Tibial artery (tissue), 4 donors: Measurements from ENCODE around the gene DNTTIP2.
"Not testable (repeated sequence)": the region's sequence is repeated elsewhere in the genome, so short reads cannot be mapped to it uniquely, and the experiment has no call there.

Experiments
- DNase-seq, 2 donors: peaks; one replicate each; pipeline ENCODE4 v3.0.0-alpha.2; 2019
- H3K27ac ChIP-seq, 2 donors: fragments of 200-600 bp; sonication (generic) in 1 of 2; 1 replicate in 1 of 2; 2 replicates in 1 of 2; pipeline ENCODE4 v1.5.1; 2018 to 2019; ENCODE audit warnings: mild to moderate bottlenecking in 1 of 2
- H3K27me3 ChIP-seq, 2 donors: fragments of 200-600 bp; sonication (generic) in 1 of 2; one replicate each; pipeline versions ENCODE4 v1.5.1 to v1.6.0; 2016 to 2019
- H3K36me3 ChIP-seq, 3 donors: fragments of 200-600 bp; sonication (generic) in 2 of 3; one replicate each; pipeline ENCODE4 v1.5.1; 2016 to 2019; ENCODE audit warnings: mild to moderate bottlenecking in 2 of 3
- H3K4me1 ChIP-seq, 4 donors: fragments of 200-600 bp; sonication (generic) in 2 of 4; 1 replicate in 3 of 4; 2 replicates in 1 of 4; pipeline ENCODE4 v1.5.1; 2016 to 2019
- H3K4me3 ChIP-seq, 2 donors: fragments of 200-600 bp; sonication (generic) in 1 of 2; 1 replicate in 1 of 2; 2 replicates in 1 of 2; pipeline ENCODE4 v1.5.1; 2018 to 2019; ENCODE audit warnings: mild to moderate bottlenecking in 2 of 2
- H3K9me3 ChIP-seq, 3 donors: fragments of 200-600 bp; sonication (generic) in 1 of 3; one replicate each; pipeline ENCODE4 v1.5.1; 2016 to 2019
- intact Hi-C: fragments of 100-400 bp; cut with DNase I; formaldehyde crosslinking; loops from one replicate; pipeline ENCODE4 v1.15.0; 2023; ENCODE audit warnings: low total_unique reads
- TF ChIP-seq, protein P1 (sequence below), 2 experiments: fragments of 200-600 bp in 1 of 2; fragments of 450-650 bp in 1 of 2; IDR thresholded peaks; one replicate each; pipeline ENCODE4 v1.5.1; 2017 to 2019; ENCODE audit warnings: antibody characterized with exemption in 2 of 2, mild to moderate bottlenecking in 1 of 2, moderate library complexity in 1 of 2

Gene DNTTIP2

DNA sequence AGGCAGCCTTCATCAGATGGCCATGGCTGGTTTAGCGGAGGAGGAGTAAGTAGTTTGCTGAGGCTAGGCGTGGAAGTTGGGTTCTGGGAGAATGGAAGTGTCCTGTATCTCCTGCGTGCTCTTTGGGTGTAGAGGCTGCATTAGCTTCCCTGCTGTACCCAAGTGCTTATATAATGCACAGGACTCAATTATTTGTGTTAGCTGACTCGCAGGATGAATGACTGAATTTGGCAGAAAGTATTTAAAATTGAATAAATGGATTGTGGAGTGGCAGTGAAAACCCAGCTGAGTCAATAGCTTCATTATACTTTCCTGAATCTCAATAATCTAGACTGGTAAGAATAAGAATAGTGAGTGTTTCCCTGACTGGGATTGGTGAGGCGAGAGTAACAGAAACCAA is 13.8 kb downstream of the DNTTIP2 start:
- no peaks in the 10 kb centered on the region for H3K4me1 ChIP-seq
- TF ChIP-seq, protein P1, sequence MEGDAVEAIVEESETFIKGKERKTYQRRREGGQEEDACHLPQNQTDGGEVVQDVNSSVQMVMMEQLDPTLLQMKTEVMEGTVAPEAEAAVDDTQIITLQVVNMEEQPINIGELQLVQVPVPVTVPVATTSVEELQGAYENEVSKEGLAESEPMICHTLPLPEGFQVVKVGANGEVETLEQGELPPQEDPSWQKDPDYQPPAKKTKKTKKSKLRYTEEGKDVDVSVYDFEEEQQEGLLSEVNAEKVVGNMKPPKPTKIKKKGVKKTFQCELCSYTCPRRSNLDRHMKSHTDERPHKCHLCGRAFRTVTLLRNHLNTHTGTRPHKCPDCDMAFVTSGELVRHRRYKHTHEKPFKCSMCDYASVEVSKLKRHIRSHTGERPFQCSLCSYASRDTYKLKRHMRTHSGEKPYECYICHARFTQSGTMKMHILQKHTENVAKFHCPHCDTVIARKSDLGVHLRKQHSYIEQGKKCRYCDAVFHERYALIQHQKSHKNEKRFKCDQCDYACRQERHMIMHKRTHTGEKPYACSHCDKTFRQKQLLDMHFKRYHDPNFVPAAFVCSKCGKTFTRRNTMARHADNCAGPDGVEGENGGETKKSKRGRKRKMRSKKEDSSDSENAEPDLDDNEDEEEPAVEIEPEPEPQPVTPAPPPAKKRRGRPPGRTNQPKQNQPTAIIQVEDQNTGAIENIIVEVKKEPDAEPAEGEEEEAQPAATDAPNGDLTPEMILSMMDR (IDR thresholded peaks at IDR 0.05) = no peak
- peaks cover 20 to 32% (median 22%) of the 10 kb centered on the region in 3 donors for H3K36me3 ChIP-seq
- no peak overlapping the region for H3K27ac ChIP-seq
- H3K27me3 ChIP-seq = no peaks in the 10 kb centered on the region
- no peaks in the 10 kb centered on the region for H3K9me3 ChIP-seq
- H3K4me3 ChIP-seq = no peak overlapping the region
- DNase-seq = no peak
- intact Hi-C loops = no loop called here

DNA sequence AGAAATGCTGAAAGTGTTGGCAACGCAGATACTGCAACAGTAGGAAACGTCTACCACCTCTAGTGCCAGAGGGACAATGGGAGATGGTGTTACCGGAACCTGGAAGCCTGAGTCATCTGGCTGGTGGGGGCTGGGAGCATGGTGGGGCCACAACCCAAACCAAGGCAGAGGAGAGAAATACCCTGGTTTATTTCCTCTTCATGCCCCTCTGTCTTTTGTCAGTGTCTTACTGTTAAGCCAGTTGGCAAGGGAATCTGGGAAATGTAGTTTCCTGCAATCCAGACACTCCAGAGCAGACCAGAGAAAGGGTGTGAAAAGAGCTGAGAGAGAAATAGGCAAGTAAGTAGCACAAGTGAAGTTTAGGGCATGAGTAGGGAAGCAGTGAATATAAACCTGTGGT is 14.8 kb downstream of the DNTTIP2 start:
- H3K4me1 ChIP-seq = no peaks in the 10 kb centered on the region
- no peaks in the 10 kb centered on the region for H3K9me3 ChIP-seq
- no peak for DNase-seq
- no peaks in the 10 kb centered on the region for H3K27me3 ChIP-seq
- peaks cover 9 to 22% (median 12%) of the 10 kb centered on the region in 3 donors for H3K36me3 ChIP-seq
- TF ChIP-seq, protein P1 (IDR thresholded peaks at IDR 0.05) = no peak
- H3K4me3 ChIP-seq = no peak overlapping the region
- no peak overlapping the region for H3K27ac ChIP-seq
- intact Hi-C loops = no loop called here

DNA sequence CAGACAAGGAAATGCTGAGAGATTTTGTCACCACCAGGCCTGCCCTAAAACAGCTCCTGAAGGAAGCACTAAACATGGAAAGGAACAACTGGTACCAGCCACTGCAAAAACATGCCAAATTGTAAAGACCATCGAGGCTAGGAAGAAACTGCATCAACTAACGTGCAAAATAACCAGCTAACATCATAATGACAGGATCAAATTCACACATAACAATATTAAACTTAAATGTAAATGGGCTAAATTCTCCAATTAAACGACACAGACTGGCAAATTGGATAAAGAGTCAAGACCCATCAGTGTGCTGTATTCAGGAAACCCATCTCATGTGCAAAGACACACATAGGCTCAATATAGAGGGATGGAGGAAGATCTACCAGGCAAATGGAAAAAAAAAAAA is 21.4 kb downstream of the DNTTIP2 start:
- intact Hi-C loops, H3K4me3 ChIP-seq, DNase-seq, H3K27me3 ChIP-seq, H3K9me3 ChIP-seq, H3K4me1 ChIP-seq, H3K27ac ChIP-seq, H3K36me3 ChIP-seq: not testable (repeated sequence)

DNA sequence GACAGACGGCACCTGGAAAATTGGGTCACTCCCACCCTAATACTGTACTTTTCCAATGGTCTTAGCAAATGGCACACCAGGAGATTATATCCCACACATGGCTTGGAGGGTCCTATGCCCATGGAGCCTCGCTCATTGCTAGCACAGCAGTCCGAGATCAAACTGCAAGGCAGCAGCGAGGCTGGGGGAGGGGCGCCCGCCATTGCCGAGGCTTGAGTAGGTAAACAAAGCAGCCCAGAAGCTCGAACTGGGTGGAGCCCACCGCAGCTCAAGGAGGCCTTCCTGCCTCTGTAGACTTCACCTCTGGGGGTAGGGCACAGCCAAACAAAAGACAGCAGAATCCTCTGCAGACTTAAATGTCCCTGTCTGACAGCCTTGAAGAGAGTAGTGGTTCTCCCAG is 23.0 kb downstream of the DNTTIP2 start:
- DNase-seq, H3K4me3 ChIP-seq, H3K27ac ChIP-seq, H3K4me1 ChIP-seq, intact Hi-C loops, H3K27me3 ChIP-seq, H3K36me3 ChIP-seq, H3K9me3 ChIP-seq: not testable (repeated sequence)

DNA sequence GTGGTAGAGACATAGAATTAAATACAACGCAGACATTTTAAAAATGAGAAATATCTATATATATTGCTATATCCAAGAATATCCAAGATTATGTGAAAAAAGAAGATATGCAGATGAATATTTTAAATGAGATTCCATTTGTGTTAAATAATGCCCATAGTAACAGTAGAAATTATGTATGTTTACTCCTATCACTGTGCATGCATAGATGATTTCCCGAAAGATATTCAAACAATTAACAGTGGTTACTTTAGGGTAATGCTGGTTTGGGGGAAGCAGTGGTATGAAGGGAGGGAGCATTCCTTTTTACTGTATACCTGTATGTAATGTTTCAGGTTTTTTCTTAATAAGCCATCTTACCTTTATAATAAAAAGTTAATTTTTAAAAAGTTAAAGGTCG is 25.1 kb downstream of the DNTTIP2 start:
- TF ChIP-seq, protein P1 (IDR thresholded peaks at IDR 0.05) = no peak
- no peaks in the 10 kb centered on the region for H3K9me3 ChIP-seq

DNA sequence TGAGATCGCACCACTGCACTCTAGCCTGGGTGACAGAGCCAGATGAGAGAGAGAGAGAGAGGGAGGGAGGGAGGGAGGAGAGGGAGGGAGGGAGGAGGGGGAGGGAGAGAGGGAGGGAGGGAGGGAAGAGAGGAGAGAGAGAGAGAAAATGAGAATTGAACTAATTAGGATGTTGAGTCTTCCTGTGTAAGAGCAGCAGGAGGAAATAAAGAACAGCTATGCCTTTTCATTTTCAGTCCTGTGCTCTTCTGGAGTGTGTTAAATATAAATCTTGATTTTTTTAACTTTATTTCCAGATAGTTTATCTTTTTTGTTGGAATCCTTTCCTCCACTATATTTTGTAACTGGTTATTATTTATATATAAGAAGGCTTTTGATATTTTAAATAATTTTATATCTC is 27.1 kb downstream of the DNTTIP2 start:
- intact Hi-C loops = loop anchor here (5.0 kb wide), 1 partner anchor 225 kb away; no protein-coding TSS in a partner anchor
- TF ChIP-seq, protein P1 (IDR thresholded peaks at IDR 0.05) = no peak
- DNase-seq = no peak

More for the DNA sequence above, 25.1 kb downstream of the DNTTIP2 start:
- Histone ChIP-seq H3K27me3 (no peaks in the 10 kb centered on the region), H3K36me3 (no peaks in the 10 kb centered on the region), H3K4me3 (no peak overlapping the region), H3K27ac (no peak overlapping the region), H3K4me1 (no peaks in the 10 kb centered on the region)
- intact Hi-C loops = loop anchor here (5.0 kb wide), 1 partner anchor 227 kb away; no protein-coding TSS in a partner anchor
- DNase-seq = no peak

DNA sequence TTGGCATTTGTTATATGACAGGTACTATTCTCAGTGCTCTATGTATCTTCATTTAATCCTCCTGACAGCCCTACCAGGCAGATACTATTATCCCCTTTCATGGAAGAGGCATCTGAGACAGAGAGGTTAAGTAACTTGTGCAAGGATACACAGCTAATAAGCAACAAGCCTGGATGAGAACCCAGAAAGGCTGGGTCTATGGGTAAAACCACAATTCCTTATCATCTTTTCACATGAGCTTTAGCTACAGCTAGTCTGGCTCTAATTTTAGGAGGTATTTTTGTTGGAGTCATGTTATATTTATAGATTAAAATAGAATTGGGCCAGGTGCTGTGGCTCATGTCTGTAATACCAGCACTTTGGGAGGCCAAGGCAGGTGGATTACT is 27.7 kb downstream of the DNTTIP2 start:
- H3K4me3 ChIP-seq = no peak overlapping the region
- intact Hi-C loops = loop anchor here (5.0 kb wide), 1 partner anchor 224 kb away; no protein-coding TSS in a partner anchor
- DNase-seq = no peak
- TF ChIP-seq, protein P1 (IDR thresholded peaks at IDR 0.05) = no peak
- H3K4me1 ChIP-seq = peaks cover 0 to 6% (median 0%) of the 10 kb centered on the region in 4 donors
- H3K27ac ChIP-seq = no peak overlapping the region
- no peaks in the 10 kb centered on the region for H3K9me3 ChIP-seq
- no peaks in the 10 kb centered on the region for H3K27me3 ChIP-seq
- no peaks in the 10 kb centered on the region for H3K36me3 ChIP-seq

More for the DNA sequence above, 27.1 kb downstream of the DNTTIP2 start:
- Histone ChIP-seq H3K4me1 (peaks cover 0 to 6% (median 0%) of the 10 kb centered on the region in 4 donors), H3K4me3 (no peak overlapping the region), H3K36me3 (no peaks in the 10 kb centered on the region), H3K27me3 (no peaks in the 10 kb centered on the region), H3K9me3 (no peaks in the 10 kb centered on the region), H3K27ac (no peak overlapping the region)
